HG02938 (cell line): ENCODE measurements around the gene WWOX.

Experiments used
- ATAC-seq: cut with Tn5 transposase; IDR thresholded peaks from one replicate; pipeline ENCODE4 v1.9.1; 2021; ENCODE audit warnings: mild to moderate bottlenecking, moderate library complexity; ENCODE audit not compliant: unreplicated experiment

The WWOX gene

DNA sequence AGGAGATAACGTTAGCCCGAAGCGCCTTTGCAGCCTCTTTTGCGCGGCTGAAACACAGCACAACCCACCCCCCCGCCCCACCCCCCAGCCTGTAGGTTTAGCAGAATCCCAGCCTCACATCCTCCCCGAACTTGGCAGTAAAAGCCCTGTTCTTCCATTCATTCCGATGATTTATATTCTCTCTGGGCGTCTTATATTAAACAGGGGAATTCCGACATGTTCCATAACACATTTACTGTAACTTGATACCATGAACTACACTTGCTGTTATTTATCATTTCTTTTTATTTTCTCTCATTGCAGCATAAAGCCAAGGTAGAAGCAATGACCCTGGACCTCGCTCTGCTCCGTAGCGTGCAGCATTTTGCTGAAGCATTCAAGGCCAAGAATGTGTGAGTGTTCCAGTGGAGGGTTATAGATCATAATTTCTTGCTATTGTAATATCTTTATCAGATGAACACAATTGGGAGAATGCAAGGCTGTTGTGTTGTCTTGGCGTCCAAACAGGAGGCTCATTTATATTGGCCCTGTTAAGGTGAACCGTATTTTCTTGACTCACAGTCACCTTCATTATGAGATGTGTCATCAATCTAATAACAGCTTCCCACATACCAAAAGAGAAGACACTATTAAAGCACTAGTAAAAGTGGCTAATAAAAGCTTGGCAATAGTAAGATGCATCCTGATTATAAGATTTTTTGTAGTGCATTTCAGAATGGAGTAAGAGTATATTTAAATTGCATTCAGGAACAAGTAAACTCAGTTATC lies 287.3 kb downstream of the WWOX start:
- ATAC-seq = no peak

DNA sequence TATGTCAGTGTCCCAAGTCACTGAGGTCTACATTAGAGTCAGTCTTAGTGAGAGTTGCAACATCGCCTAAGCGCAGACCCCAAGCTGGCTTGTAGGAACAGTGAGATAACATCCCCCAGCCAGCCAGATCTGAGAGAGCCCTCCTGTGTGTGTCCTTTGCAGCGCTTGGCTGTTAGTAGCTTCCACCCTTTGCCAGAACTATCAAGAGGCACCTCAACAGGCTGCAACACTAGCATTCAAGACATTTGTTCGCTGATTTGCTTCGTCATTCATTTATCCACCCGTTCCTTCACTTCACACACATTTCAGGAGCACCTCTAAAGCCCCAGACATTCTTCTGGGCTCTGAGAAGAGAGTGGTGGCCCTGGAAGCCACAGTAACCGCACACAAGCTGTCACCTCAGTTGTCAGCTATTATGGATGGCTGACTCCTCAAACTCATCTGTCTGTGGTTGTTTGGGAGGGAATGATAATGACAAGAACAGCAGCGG lies 289.6 kb downstream of the WWOX start:
- no peak for ATAC-seq

DNA sequence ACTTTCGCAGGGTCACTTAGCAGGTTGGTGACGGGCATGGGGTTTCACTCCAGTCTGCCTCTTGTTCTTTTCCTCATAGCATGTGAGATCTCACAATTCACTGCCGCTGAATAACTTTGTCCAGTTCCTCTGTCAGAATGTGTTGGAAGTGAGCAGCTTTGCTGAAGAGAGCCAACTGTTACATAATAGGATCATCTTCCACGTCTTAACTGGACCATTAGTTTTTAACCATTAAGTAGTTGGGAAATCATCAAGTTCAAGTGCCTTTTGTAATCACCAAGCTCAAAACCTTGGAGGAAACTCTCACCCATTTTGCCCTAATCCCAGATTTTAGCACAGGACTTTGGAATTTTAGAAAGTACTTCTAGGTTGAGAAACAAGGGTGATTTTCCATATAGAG lies 290.6 kb downstream of the WWOX start:
- no peak for ATAC-seq

DNA sequence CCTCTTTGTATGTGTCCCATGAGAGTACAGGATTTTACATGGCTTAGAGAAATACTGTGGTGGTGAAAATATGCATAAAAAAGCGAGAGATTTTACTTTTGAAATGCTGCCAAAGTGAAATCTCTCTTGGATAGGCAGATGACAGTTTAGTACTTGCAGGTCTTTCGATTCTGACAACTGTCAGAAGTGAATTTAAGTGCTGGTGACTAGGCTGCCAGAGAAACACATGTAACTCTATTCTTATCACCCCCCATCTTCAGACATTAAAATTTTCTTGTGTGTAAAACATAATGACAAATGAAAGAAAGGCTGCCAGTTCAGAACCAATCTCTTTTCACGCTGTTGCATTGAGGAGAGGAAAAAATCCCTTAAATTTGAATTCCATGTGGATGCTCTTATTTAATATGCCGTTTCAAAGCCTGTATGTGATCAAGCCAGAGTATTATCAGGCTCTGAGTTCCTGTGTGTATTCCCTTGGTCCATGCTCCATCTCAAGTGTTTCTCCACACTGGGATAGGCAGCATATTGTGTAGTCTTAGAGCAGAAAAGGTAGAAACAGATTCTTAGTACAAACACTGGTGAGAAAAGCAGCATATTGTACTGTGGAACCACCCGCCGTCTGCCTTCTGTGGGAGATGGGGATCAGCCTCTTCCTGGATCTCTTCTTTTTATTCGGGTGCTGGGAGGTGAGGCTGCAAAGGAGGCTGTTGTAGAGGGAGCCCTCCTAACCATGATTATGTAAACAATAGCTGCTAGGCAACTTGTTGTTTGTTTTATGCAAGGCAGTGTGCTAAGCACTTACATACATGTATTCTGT lies 291.3 kb downstream of the WWOX start:
- ATAC-seq = no peak

DNA sequence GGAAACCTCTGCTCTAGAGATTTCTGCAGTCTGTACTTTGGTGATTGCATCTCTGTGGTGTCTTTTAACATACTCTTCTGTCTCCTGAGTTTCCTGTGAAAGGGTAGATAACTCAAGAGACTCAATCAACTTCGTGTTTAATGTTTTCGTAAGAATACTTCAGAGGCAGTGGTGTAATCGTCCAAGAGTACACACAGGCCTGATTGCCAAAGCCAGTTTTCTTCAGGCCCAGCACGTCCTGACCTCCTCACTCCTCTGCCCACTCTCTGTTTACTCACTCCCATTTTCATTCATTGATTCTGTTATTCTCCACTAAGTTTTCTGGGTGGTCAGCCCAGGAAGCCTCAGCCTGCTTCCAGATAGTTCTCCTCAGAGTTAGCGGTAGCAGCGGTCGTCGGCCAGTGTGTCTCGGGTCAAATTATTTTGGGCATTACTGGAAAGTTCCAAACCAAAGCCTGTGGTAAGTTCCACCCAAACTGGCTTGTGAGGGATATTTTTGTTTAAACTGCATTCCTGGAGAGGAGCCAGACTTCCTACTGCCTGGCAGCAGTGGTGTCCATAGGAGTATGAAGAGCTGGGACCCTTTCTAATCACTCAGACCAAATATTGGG lies 293.2 kb downstream of the WWOX start:
- no peak for ATAC-seq

DNA sequence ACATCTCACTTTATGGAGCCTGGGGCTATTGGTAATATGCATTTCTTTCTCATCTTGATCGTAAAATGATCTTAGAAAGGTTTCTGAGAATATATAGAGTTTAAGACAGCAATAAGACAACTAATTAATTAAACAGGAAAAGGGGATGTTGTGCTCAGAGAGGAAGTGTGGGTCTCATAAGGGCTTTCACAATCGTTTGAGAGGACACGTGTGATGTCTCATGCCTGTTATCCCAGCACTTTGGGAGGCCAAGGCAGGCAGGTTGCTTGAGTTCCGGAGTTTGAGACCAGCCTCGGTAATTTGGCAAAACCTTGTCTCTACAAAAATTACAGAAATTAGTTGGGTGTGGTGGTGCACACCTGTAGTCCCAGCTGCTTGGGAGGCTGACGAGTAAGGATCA lies 295.6 kb downstream of the WWOX start:
- ATAC-seq = no peak

DNA sequence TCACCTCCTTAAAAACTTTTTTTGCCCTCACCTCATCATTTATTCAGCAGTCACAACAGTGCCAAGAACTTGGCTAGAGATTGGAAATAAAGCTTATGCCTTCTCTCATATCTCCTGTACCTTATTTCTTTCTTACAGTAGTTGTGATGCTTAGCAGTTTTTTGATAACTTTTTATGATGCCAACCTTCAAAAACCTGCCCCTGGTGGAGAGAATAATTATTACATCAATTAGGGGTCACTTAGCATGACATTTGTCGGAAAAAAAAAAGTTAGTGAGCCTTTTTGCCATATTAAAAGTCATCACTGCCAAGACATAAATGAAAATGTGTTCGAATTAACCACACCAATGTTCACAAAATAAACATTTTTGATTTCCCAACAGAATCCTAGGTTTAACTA lies 296.6 kb downstream of the WWOX start:
- ATAC-seq = no peak

DNA sequence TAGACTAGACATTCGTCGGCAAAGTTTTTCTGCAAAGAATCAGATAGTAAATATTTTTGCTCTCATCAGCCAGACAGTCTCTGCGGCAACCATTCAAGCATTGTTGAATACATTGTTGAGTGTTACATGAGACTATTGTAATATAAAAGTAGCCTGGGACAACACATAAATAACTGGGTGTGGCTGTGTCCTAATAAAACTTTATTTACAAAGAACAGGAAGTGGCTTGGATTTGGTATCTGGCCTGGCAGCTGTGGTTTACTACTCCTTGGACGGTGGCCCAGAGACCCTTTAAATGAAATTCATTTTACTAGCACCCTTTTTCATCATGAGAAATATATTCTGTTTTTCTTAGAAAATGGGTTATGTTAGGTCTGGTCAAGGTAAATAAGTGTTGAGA lies 297.2 kb downstream of the WWOX start:
- no peak for ATAC-seq

DNA sequence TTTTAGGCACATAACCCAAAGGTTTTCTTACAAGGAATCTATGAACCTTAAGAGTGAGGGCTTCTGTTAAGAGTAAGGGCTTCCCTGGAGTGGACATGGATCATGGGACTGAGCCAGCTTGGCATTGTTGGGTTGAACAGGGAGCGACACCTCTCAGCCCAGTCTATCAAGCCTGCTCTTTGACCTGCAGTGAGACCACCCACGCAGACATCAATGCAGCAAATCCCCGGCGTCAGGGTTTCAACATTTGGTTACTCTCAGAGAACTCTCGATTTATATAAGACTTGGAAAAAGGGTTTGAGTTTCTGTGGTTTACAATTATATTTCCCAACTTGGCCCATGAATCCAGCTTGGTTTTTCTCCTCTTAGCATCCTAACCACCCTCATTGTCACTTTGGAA lies 299.9 kb downstream of the WWOX start:
- no peak for ATAC-seq

DNA sequence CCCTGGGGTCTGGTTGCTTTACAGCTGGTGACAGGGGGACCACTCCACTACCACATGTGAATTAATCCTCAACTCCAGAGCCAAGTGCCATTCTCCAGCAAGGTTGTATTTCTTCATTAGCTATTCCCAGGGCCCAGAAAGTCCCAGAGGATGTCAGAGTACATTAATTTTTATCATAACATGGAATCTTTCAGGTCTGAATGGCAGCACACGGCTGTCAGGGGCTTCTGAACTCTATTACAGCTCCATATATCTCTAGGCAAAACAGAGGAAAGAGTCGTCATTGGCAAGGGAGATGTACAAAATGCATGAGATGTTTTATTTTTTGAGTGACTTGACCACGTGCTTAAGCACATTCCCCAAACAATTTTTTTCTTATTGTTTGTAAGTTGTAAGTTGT lies 303.4 kb downstream of the WWOX start:
- ATAC-seq = no peak

DNA sequence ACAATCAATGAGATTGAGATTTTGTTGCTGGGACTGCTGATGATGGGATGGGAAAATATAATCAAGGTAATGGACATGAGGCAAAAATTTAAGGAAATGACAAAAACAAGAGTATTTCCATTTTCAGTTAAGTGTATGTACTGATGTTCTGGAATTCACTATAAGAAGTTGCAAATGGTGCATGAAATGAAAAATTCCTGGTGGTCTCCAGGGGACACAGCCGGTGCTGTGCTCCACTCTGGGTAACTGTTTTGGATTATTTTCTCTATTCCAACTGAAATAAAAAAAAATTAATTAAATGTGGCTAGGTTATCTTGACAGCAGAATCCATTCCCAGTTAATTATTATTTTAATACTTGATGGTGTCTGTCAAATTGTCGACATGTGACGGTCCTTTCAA lies 305.6 kb downstream of the WWOX start:
- no peak for ATAC-seq

DNA sequence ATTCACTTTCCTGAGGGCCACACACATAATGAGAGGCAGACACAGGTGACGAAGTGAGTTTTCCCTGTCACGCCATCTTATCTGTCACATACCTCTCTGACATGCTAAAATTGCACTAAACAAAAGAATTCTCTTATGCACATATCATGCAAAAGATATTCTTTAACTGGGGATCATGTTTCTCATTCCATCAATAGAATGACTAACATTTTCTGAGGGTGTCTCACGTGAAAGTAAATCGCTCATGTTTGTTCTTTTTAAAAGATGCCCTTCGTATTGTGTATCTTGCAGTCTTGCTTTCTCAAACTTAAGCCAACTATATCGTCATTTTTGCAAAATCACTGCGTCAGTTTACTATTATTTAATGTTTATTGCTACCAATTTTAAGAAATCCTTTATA lies 306.4 kb downstream of the WWOX start:
- no peak for ATAC-seq

DNA sequence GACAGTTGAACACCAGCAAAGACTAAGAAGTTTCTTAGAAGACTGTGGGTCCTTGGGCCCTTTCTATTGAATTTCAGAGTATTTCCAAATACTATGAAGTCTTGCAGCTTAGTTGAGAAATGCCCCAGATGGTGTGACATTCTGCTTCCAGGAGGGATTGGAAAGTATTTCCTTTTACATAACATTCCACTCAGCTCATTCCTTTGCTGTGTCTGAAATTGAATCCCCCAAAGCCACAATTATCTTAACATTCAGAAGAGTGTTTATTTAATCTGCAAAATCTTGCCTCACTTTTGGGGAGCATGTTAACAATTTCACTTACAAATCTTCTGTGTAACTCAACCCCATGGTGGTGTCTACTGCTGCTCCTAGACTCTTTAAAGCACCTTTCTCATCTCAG lies 307.7 kb downstream of the WWOX start:
- no peak for ATAC-seq

DNA sequence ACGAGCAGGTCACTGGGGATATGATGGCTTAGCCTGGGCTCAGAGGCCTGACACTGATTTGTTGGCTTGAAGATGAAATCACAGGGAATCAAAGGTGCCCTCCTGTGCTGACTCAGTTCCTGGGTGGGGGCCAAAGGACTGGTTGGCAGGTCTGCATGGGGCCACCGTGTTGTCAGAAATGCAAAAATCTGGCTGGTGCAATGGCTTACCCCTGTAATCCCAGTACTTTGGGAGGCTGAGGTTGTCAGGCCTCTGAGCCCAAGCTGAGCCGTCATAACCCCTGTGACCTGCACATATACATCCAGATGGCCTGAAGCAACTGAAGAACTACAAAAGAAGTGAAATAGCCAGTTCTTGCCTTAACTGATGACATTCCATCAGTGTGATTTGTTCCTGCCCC lies 314.2 kb downstream of the WWOX start:
- ATAC-seq = no peak

DNA sequence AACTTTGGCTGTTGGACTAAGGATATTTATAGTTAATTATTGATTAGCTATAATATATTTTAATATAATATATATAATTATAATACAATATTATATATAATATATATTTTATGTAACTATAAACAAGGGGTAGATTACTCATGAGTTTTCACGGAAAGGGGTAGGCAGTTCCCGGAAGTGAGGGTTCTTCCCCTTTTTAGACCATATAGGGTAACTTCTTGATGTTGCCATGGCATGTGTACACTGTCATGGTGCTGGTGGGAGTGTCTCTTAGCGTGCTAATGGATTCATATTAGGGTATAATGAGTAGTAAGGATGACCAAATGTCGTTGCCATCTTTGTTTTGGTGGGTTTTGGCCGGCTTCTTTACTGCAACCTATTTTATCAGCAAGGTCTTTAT lies 315.6 kb downstream of the WWOX start:
- ATAC-seq = no peak

DNA sequence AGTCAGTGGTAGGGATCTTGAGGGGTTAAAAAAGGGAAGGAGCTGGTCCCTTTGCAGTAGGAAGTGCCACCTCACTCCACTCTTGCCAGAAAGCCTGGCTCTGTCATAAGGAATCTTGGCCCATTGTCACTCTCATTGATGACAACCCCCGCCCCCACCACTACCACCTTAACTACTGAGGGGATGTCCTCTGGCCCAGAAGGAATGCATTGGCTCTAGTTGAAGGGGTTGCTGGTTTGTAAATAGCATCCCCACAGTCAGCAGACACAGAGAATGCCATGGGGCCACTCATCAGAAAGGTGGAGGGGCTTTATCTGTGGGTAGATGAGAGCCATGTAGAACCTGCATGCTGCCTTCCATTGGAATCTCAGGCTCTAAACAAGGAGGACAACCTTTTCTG lies 316.2 kb downstream of the WWOX start:
- no peak for ATAC-seq

DNA sequence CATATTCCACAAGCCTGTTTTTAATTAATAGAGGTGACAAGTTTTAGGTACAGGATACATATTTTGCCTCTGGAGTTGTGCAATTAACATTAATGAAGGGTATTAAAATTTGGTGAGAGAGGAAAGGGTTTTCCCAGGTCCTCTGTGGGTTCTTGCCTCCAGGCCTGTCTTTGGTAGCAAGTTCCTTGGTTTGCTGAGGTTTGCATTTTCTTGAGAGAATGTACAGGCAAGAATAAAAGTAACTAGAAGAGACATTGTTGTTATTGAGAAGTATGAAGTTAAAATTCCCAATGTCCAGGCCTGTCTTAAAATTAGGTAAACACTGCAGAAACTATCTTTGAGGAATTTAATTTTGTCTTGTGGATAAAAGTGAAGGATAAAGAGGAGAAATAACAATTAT lies 316.9 kb downstream of the WWOX start:
- ATAC-seq = no peak

DNA sequence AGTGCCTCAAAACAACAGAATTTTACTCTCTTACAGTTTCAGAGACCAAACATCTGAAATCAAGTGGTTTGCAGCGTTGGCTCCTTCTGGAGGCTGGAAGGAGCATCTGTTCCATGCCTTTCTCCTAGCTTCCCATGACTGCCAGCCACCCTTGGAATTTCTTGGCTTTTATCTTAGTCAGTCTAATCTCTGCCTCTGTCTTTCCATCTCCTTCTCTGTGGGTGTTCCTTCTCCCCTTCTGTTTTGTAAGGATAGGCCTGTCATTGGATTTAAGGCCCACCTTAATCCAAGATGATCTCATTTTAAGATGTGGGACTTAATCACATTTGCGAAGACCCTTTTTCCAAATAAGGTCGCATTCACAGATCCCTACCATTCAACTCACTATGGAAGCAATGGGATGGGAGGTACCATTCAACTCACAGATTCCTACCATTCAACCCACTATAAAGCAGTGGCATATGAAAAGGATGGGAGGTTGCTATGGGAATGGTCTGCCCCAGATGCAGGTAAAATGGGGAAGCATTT lies 321.8 kb downstream of the WWOX start:
- no peak for ATAC-seq

DNA sequence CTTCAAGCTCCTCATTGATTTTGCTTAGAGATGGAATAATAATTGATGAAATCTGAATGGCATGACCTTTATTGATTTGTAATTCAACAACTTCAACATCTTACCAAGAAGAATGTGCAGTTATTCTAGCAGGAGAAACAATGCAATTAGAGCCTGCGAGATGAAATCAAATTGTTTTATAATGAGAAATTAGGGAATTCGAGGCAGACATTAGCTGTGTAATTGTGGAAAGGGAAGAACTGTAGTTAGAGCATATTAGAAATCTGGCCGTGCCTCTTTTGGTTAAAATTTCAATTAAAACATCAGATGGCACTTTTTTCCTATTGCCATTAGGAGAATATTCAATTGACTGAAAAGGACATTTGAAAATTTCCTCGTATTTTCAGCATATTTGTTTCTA lies 325.8 kb downstream of the WWOX start:
- no peak for ATAC-seq

DNA sequence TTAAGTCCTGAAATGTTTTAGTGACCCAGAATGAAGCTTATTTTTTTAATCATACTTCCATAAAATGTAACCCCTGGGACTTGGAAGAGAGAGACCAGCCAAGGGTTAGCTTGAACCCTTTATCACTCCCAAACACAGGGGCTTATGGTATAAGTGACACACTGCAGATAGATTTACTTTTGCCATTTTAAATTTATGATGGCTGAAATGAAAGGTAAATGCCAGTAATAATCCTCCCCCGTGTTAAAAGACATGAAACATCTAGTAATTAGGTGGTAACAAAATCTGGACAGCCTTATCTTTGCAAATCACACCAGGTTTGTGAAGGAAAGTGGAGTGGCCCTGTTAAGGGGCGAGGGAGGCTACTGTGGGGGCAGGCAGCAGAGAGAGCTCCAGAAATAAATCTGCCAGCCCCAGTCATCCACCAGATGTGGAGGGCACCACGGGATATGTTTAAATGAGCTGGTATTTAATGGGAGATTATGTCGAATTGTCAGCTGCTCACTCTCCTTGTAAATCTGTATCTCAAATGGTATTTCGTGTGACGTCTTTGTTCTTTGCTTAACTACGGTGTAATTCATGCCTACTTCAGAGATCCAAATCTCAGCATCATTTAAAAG lies 326.5 kb downstream of the WWOX start:
- no peak for ATAC-seq

DNA sequence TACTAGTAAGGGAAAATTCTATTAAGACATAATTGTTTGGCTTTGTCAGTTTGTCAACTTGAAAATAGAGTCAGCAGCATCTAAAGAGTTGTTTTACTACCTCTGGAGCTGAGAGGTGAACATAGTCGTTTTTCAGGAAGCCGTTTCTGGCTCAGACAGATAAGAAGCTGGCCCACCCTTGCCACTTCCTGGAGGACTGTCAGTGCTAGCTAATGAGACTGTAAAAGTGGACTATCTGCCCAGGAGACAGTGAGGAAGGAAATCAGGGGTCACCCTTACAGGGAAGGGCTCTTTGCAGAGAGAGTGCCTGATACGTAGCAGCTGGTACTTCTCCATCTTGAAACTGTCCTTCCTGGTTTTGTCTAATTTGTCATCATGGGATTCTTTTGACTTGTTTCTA lies 328.7 kb downstream of the WWOX start:
- ATAC-seq = no peak
